Smooth muscle cell (in vitro differentiated cells): ENCODE results near the gene SLC9B2. TPM values are rescaled to one million over a fixed set of nuclear protein-coding genes. Genes with fewer than 3 reads are reported as not detected.

Experiments used
- DNase-seq: peaks from one replicate; lab custom pipeline; 2025; ENCODE audit not compliant: unreplicated experiment; lab: John Stamatoyannopoulos, UW
- H2AFZ ChIP-seq: fragments of 200-600 bp; sonication (generic); 2 replicates; pipeline ENCODE4 v1.6.0; 2016; ENCODE audit warnings: antibody characterized with exemption, low read depth, mild to moderate bottlenecking
- H3F3A ChIP-seq: fragments of 200-600 bp; sonication (generic); 2 replicates; pipeline ENCODE4 v1.6.0; 2017; ENCODE audit warnings: antibody characterized with exemption, low read depth
- H3K27ac ChIP-seq: fragments of 200-600 bp; sonication (generic); 2 replicates; pipeline ENCODE4 v1.5.1; 2016; ENCODE audit warnings: low read depth, mild to moderate bottlenecking
- H3K27me3 ChIP-seq: fragments of 200-600 bp; sonication (generic); 2 replicates; pipeline ENCODE4 v1.6.1; 2016; ENCODE audit warnings: low read depth, mild to moderate bottlenecking
- H3K36me3 ChIP-seq: fragments of 200-600 bp; sonication (generic); 2 replicates; pipeline ENCODE4 v1.5.1; 2016; ENCODE audit warnings: low read depth
- H3K4me1 ChIP-seq: fragments of 200-600 bp; sonication (generic); 2 replicates; pipeline ENCODE4 v1.5.1; 2016; ENCODE audit warnings: low read depth
- H3K4me2 ChIP-seq: fragments of 200-600 bp; sonication (generic); 2 replicates; pipeline ENCODE4 v1.6.0; 2016; ENCODE audit warnings: mild to moderate bottlenecking
- H3K4me3 ChIP-seq: fragments of 200-600 bp; sonication (generic); 2 replicates; pipeline ENCODE4 v1.5.1; 2016; ENCODE audit warnings: mild to moderate bottlenecking
- H3K79me2 ChIP-seq: fragments of 200-600 bp; sonication (generic); 2 replicates; pipeline ENCODE4 v1.6.0; 2016; ENCODE audit warnings: low read depth, mild to moderate bottlenecking
- H3K9ac ChIP-seq: fragments of 200-600 bp; sonication (generic); 2 replicates; pipeline ENCODE4 v1.6.0; 2016; ENCODE audit warnings: low read depth
- H3K9me3 ChIP-seq: fragments of 200-600 bp; sonication (generic); replicated peaks from 2 replicates; pipeline ENCODE4 v1.5.1; 2016; ENCODE audit warnings: low read depth
- H4K20me1 ChIP-seq: fragments of 200-600 bp; sonication (generic); 2 replicates; pipeline ENCODE4 v1.6.0; 2016; ENCODE audit warnings: low read depth
- CTCF ChIP-seq: fragments of 200-600 bp; sonication (generic); IDR thresholded peaks from 2 replicates; pipeline ENCODE4 v1.5.1; 2017; ENCODE audit warnings: borderline replicate concordance, mild to moderate bottlenecking, antibody characterized with exemption; ENCODE audit not compliant: insufficient read depth, poor library complexity, severe bottlenecking
- WGBS: methylation state at CpG from one replicate; pipeline ENCODE4 v1.1.7; 2016; ENCODE audit warnings: low lambda C conversion rate; 5-methylcytosine and 5-hydroxymethylcytosine counted together
- polyA plus RNA-seq: library from polyadenylated mRNA; unstranded; fragments of >200 nt; fragmentation: Nextera tagmentation; extraction: Ambion mirVana; gene quantifications from 2 replicates; pipeline ENCODE4 v1.2.1, GENCODE V29; 2016
- total RNA-seq: library from RNA; depleted of rRNA; stranded (reverse); fragments of >200 nt; gene quantifications from 2 replicates; pipeline ENCODE4 v1.2.3, GENCODE V29; 2014

Gene SLC9B2
- total RNA-seq (6.0 and 11.2 TPM in 2 replicates), polyA plus RNA-seq (4.5 and 6.0 TPM in 2 replicates)

- WGBS, result 21% methylated on average over 21 of the region's 21 CpGs
- Histone ChIP-seq H4K20me1 (no peaks in the 10 kb centered on the region), H3K36me3 (no peaks in the 10 kb centered on the region), H3K27ac (peak within 1 kb of the TSS; percentile 20), H3K4me3 (peak within 1 kb of the TSS; percentile 81), H2AFZ (peak within 1 kb of the TSS; percentile 97), H3K9me3 (no peaks in the 10 kb centered on the region), H3K79me2 (peaks cover 4% of the 10 kb centered on the region), H3K9ac (peak within 1 kb of the TSS; percentile 50), H3K27me3 (no peaks in the 10 kb centered on the region), H3F3A (no peaks in the 10 kb centered on the region), H3K4me2 (peak within 1 kb of the TSS; percentile 93), H3K4me1 (no peaks in the 10 kb centered on the region)
- TF ChIP-seq CTCF, result no peak
- no peak for DNase-seq
These were observed at the start of gene SLC9B2 for GRCh38 chr4:103076747-103077347. Gene SLC9B2 (minus strand): TSS chr4:103076761. CDS start chr4:103067550, 9,211 bp downstream.

- Histone ChIP-seq H3K36me3 (peaks cover 5% of the 10 kb centered on the region), H2AFZ (no peak overlapping the region)
- no peak for TF ChIP-seq CTCF
These were observed 49.6 kb upstream of the SLC9B2 start for GRCh38 chr4:103126126-103126525.

GRCh38 chr4:103123114-103123513 is 46.6 kb upstream of the SLC9B2 start:
- H3K9ac ChIP-seq, result no peak overlapping the region
- H3K4me2 ChIP-seq, result no peak overlapping the region
- no peak for TF ChIP-seq CTCF
- no peak overlapping the region for H3K27ac ChIP-seq
- H3K9me3 ChIP-seq, result no peaks in the 10 kb centered on the region
- H3K79me2 ChIP-seq, result no peaks in the 10 kb centered on the region
- DNase-seq, result no peak
- H3K4me1 ChIP-seq, result no peaks in the 10 kb centered on the region
- WGBS, result 98% methylated on average over 3 of the region's 3 CpGs
- H3K4me3 ChIP-seq, result no peak overlapping the region
- no peak overlapping the region for H2AFZ ChIP-seq
- no peaks in the 10 kb centered on the region for H3K27me3 ChIP-seq
- H4K20me1 ChIP-seq, result no peaks in the 10 kb centered on the region
- no peaks in the 10 kb centered on the region for H3K36me3 ChIP-seq
- no peaks in the 10 kb centered on the region for H3F3A ChIP-seq

More at GRCh38 chr4:103126126-103126525, 49.6 kb upstream of the SLC9B2 start:
- Histone ChIP-seq H3K27me3 (no peaks in the 10 kb centered on the region), H3K4me3 (no peak overlapping the region), H3K79me2 (no peaks in the 10 kb centered on the region), H3K4me2 (no peak overlapping the region), H3K9me3 (no peaks in the 10 kb centered on the region), H4K20me1 (no peaks in the 10 kb centered on the region), H3F3A (no peaks in the 10 kb centered on the region), H3K27ac (no peak overlapping the region), H3K9ac (no peak overlapping the region), H3K4me1 (no peaks in the 10 kb centered on the region)
- 98% methylated on average over 3 of the region's 3 CpGs for WGBS
- no peak for DNase-seq

- Histone ChIP-seq H2AFZ (no peak overlapping the region), H3K4me1 (no peaks in the 10 kb centered on the region), H3K4me3 (no peak overlapping the region), H4K20me1 (no peaks in the 10 kb centered on the region), H3K36me3 (no peaks in the 10 kb centered on the region), H3K79me2 (no peaks in the 10 kb centered on the region), H3K9ac (no peak overlapping the region), H3K27ac (no peak overlapping the region), H3K9me3 (no peaks in the 10 kb centered on the region), H3K4me2 (no peak overlapping the region), H3K27me3 (no peaks in the 10 kb centered on the region), H3F3A (no peaks in the 10 kb centered on the region)
- no peak for TF ChIP-seq CTCF
- 89% methylated on average over 1 of the region's 1 CpG for WGBS
- DNase-seq, result no peak
These were observed 41.6 kb upstream of the SLC9B2 start for GRCh38 chr4:103118166-103118565.
